WTC11 (cell line): ENCODE results near the gene ACTR6. TPM values are rescaled to one million over a fixed set of nuclear protein-coding genes. Genes with fewer than 3 reads are reported as not detected.

ENCODE experiments used
- ATAC-seq: fragments of 200-7000 bp; cut with Tn5 transposase; 2 replicates; pipeline ENCODE4 v1.10.0; 2021; ENCODE audit warnings: mild to moderate bottlenecking, moderate library complexity
- CTCF ChIA-PET: fragments of 300-600 bp; sonication (Branson Sonifier 250); formaldehyde crosslinking; loops from one replicate; lab custom pipeline; 2021; ENCODE audit warnings: antibody characterized with exemption; lab: Charles Lee
- POLR2A ChIA-PET: fragments of 350-600 bp; sonication (Branson Sonifier 250); formaldehyde crosslinking; loops from one replicate; lab custom pipeline; 2021; ENCODE audit warnings: antibody characterized with exemption; lab: Charles Lee
- DNase-seq: peaks from one replicate; pipeline ENCODE4 v3.0.0; 2021; ENCODE audit warnings: low spot score
- H3K27ac Mint-ChIP-seq: 2 replicates; pipeline ENCODE4 v1.8.0; 2021; ENCODE audit warnings: mixed read lengths
- H3K27me3 Mint-ChIP-seq: 2 replicates; pipeline ENCODE4 v1.8.0; 2021; ENCODE audit warnings: low read depth, mild to moderate bottlenecking, moderate library complexity, mixed read lengths
- H3K36me3 Mint-ChIP-seq: 2 replicates; pipeline ENCODE4 v1.8.0; 2021; ENCODE audit warnings: mixed read lengths
- H3K4me1 Mint-ChIP-seq: 2 replicates; pipeline ENCODE4 v1.8.0; 2022; ENCODE audit warnings: mixed read lengths
- H3K4me3 Mint-ChIP-seq: 2 replicates; pipeline ENCODE4 v1.8.0; 2021; ENCODE audit warnings: mild to moderate bottlenecking, moderate library complexity, mixed read lengths
- H3K9me3 Mint-ChIP-seq: 2 replicates; pipeline ENCODE4 v1.8.0; 2021; ENCODE audit warnings: mixed read lengths
- CBFB ChIP-seq: sonication (generic); formaldehyde crosslinking; IDR thresholded peaks from 2 replicates; pipeline ENCODE4 v1.8.1; 2022; ENCODE audit warnings: mild to moderate bottlenecking, low read depth, missing genetic modification reagents
- CREB1 ChIP-seq: sonication (generic); formaldehyde crosslinking; IDR thresholded peaks from 2 replicates; pipeline ENCODE4 v1.8.0; 2023; ENCODE audit warnings: mild to moderate bottlenecking, missing genetic modification reagents
- ELF4 ChIP-seq: sonication (generic); formaldehyde crosslinking; IDR thresholded peaks from 2 replicates; pipeline ENCODE4 v1.8.1; 2022; ENCODE audit warnings: low read depth, mild to moderate bottlenecking, moderate library complexity, missing genetic modification reagents
- GTF2I ChIP-seq: fragments of 250-450 bp; sonication (Bioruptor Pico); conservative IDR thresholded peaks from 2 replicates; pipeline ENCODE4 v1.4.0; 2021; ENCODE audit warnings: mild to moderate bottlenecking
- KAT7 ChIP-seq: sonication (generic); formaldehyde crosslinking; IDR thresholded peaks from 2 replicates; pipeline ENCODE4 v1.8.1; 2023; ENCODE audit warnings: missing genetic modification reagents, mild to moderate bottlenecking, borderline replicate concordance
- MXD4 ChIP-seq: fragments of 250-450 bp; sonication (Bioruptor Pico); IDR thresholded peaks from 2 replicates; pipeline ENCODE4 v1.8.0; 2021; ENCODE audit warnings: mild to moderate bottlenecking, moderate library complexity, borderline replicate concordance
- NR2C2 ChIP-seq: sonication (generic); formaldehyde crosslinking; IDR thresholded peaks from 2 replicates; pipeline ENCODE4 v1.8.0; 2022; ENCODE audit warnings: mild to moderate bottlenecking, missing genetic modification reagents
- PRRX2 ChIP-seq: fragments of 250-450 bp; sonication (Bioruptor Pico); IDR thresholded peaks from 2 replicates; pipeline ENCODE4 v1.8.0; 2021; ENCODE audit warnings: mild to moderate bottlenecking
- RORB ChIP-seq: fragments of 250-450 bp; sonication (Bioruptor Pico); IDR thresholded peaks from 2 replicates; pipeline ENCODE4 v1.9.0; 2021; ENCODE audit warnings: mild to moderate bottlenecking
- SMAD4 ChIP-seq: sonication (generic); formaldehyde crosslinking; IDR thresholded peaks from 2 replicates; pipeline ENCODE4 v1.8.0; 2022; ENCODE audit warnings: mild to moderate bottlenecking, missing genetic modification reagents
- ZBTB21 ChIP-seq: sonication (generic); formaldehyde crosslinking; IDR thresholded peaks from 2 replicates; pipeline ENCODE4 v1.8.1; 2023; ENCODE audit warnings: mild to moderate bottlenecking, missing genetic modification reagents, borderline replicate concordance
- ZNF317 ChIP-seq: sonication (generic); formaldehyde crosslinking; IDR thresholded peaks from 2 replicates; pipeline ENCODE4 v1.8.1; 2023; ENCODE audit warnings: low read depth, mild to moderate bottlenecking, moderate library complexity, missing genetic modification reagents, borderline replicate concordance
- ZNF423 ChIP-seq: fragments of 250-450 bp; sonication (Bioruptor Pico); IDR thresholded peaks from 2 replicates; pipeline ENCODE4 v2.1.2; 2022; ENCODE audit warnings: mild to moderate bottlenecking, moderate library complexity
- total RNA-seq: library from RNA; stranded (reverse); gene quantifications from 3 replicates; pipeline ENCODE4 v1.2.3, GENCODE V29; 2021
- TF ChIP-seq, protein P1 (sequence below): fragments of 250-450 bp; sonication (Bioruptor Pico); IDR thresholded peaks from 2 replicates; pipeline ENCODE4 v1.9.0; 2021; ENCODE audit warnings: moderate library complexity, mild to moderate bottlenecking, inconsistent platforms, borderline replicate concordance
- TF ChIP-seq, protein P2 (sequence below): fragments of 250-450 bp; sonication (Bioruptor Pico); IDR thresholded peaks from 2 replicates; pipeline ENCODE4 v1.8.0; 2021; ENCODE audit warnings: mild to moderate bottlenecking
- TF ChIP-seq, protein P3 (sequence below): sonication (generic); formaldehyde crosslinking; IDR thresholded peaks from 2 replicates; pipeline ENCODE4 v1.8.0; 2022; ENCODE audit warnings: missing genetic modification reagents
- TF ChIP-seq, protein P4 (sequence below): sonication (generic); formaldehyde crosslinking; IDR thresholded peaks from 2 replicates; pipeline ENCODE4 v1.8.1; 2023; ENCODE audit warnings: mild to moderate bottlenecking, missing genetic modification reagents
- TF ChIP-seq, protein P5 (sequence below): sonication (generic); formaldehyde crosslinking; IDR thresholded peaks from 2 replicates; pipeline ENCODE4 v1.8.0; 2022; ENCODE audit warnings: mild to moderate bottlenecking, missing genetic modification reagents

ACTR6 gene
- total RNA-seq, 1 experiment from 2014 or later, result 37.6 TPM

DNA sequence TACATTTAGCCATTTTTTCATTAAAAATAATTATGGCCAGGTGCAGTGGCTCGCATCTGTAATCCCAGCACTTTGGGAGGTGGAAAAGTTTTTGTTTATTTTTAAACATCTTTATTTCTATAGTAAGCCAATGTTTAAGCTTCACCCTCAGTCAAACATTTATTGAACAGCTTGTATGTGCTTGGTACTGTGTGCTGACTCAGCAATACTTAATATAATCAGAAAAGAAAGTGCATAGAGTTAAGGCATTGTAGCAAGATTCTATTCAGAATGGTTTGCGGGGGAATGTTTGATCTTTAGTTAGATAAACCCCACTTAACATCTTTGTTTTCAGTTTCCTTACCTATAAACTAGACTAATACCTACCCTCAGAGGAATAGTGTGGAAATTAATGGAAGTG, 11.1 kb downstream of the ACTR6 start:
- TF ChIP-seq, protein P1, sequence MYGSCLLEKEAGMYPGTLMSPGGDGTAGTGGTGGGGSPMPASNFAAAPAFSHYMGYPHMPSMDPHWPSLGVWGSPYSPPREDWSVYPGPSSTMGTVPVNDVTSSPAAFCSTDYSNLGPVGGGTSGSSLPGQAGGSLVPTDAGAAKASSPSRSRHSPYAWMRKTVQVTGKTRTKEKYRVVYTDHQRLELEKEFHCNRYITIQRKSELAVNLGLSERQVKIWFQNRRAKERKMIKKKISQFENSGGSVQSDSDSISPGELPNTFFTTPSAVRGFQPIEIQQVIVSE (CRISPR knock-in tag), result no peak
- no peak for TF ChIP-seq SMAD4
- TF ChIP-seq, all 79 proteins: peak for 0
- POLR2A ChIA-PET, result no interaction called here
- CTCF ChIA-PET, result no interaction called here
- Mint-ChIP-seq H3K27ac (no peak overlapping the region), H3K4me3 (no peak overlapping the region), H3K4me1 (no peaks in the 10 kb centered on the region), H3K27me3 (no peaks in the 10 kb centered on the region), H3K36me3 (peaks cover 52% of the 10 kb centered on the region), H3K9me3 (no peaks in the 10 kb centered on the region)
- DNase-seq (no peak), ATAC-seq (no peak)

DNA sequence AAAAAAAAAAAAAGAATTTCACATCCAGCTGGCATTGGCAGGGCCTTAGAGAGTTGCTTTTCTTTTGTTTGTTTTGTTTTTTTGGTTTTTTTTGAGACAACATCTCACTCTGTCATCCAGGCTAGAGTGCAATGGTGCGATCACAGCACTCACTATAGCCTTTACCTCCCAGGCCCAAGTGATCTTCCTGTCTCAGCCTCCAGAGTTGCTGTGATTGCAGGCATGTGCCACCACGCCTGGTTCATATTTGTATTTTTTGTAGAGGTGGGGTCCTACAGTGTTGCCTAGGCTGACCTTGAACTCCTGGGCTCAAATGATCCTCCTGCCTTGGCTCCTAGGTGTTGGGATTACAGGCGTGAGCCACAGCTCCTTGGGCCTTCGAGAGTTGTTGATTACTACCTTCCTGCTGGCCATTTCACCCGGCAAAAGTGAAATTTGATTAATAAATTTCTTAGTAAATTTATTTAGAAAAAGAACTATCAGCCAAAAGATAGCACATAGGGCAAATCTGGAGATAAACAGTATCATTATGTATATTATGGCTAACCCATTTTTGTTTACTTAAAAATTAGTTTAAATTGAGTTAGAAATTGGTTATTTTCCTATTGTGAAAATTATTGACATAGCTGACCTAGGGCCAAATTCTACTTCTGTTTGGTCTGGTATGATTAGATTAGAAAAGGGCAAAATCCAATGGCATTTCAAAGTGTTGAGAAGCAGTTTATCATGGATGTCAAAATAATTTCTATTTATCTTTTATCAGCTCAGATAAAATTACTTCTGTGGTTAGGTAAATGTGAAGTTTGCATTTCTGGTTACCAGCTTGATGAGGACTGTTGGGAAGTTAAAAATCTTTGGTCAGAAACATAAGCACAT, 12.6 kb downstream of the ACTR6 start:
- H3K4me1 Mint-ChIP-seq, result no peaks in the 10 kb centered on the region
- TF ChIP-seq ZNF317 (no peak), RORB (CRISPR knock-in tag) (no peak), MXD4 (CRISPR knock-in tag) (no peak), CBFB (CRISPR knock-in tag) (no peak), GTF2I (CRISPR knock-in tag) (no peak), NR2C2 (CRISPR knock-in tag) (no peak), CREB1 (CRISPR knock-in tag) (no peak), PRRX2 (CRISPR knock-in tag) (no peak), KAT7 (CRISPR knock-in tag) (no peak)
- TF ChIP-seq, protein P2, sequence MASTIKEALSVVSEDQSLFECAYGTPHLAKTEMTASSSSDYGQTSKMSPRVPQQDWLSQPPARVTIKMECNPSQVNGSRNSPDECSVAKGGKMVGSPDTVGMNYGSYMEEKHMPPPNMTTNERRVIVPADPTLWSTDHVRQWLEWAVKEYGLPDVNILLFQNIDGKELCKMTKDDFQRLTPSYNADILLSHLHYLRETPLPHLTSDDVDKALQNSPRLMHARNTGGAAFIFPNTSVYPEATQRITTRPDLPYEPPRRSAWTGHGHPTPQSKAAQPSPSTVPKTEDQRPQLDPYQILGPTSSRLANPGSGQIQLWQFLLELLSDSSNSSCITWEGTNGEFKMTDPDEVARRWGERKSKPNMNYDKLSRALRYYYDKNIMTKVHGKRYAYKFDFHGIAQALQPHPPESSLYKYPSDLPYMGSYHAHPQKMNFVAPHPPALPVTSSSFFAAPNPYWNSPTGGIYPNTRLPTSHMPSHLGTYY (CRISPR knock-in tag), result no peak
- TF ChIP-seq, protein P3, sequence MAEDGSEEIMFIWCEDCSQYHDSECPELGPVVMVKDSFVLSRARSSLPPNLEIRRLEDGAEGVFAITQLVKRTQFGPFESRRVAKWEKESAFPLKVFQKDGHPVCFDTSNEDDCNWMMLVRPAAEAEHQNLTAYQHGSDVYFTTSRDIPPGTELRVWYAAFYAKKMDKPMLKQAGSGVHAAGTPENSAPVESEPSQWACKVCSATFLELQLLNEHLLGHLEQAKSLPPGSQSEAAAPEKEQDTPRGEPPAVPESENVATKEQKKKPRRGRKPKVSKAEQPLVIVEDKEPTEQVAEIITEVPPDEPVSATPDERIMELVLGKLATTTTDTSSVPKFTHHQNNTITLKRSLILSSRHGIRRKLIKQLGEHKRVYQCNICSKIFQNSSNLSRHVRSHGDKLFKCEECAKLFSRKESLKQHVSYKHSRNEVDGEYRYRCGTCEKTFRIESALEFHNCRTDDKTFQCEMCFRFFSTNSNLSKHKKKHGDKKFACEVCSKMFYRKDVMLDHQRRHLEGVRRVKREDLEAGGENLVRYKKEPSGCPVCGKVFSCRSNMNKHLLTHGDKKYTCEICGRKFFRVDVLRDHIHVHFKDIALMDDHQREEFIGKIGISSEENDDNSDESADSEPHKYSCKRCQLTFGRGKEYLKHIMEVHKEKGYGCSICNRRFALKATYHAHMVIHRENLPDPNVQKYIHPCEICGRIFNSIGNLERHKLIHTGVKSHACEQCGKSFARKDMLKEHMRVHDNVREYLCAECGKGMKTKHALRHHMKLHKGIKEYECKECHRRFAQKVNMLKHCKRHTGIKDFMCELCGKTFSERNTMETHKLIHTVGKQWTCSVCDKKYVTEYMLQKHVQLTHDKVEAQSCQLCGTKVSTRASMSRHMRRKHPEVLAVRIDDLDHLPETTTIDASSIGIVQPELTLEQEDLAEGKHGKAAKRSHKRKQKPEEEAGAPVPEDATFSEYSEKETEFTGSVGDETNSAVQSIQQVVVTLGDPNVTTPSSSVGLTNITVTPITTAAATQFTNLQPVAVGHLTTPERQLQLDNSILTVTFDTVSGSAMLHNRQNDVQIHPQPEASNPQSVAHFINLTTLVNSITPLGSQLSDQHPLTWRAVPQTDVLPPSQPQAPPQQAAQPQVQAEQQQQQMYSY, result no peak
- H3K27ac Mint-ChIP-seq, result no peak overlapping the region
- H3K36me3 Mint-ChIP-seq, result peaks cover 39% of the 10 kb centered on the region
- no peak overlapping the region for H3K4me3 Mint-ChIP-seq
- H3K9me3 Mint-ChIP-seq, result no peaks in the 10 kb centered on the region
- no peak for DNase-seq
- H3K27me3 Mint-ChIP-seq, result no peaks in the 10 kb centered on the region
- POLR2A ChIA-PET, result no interaction called here
- CTCF ChIA-PET, result no interaction called here
- ATAC-seq, result no peak

DNA sequence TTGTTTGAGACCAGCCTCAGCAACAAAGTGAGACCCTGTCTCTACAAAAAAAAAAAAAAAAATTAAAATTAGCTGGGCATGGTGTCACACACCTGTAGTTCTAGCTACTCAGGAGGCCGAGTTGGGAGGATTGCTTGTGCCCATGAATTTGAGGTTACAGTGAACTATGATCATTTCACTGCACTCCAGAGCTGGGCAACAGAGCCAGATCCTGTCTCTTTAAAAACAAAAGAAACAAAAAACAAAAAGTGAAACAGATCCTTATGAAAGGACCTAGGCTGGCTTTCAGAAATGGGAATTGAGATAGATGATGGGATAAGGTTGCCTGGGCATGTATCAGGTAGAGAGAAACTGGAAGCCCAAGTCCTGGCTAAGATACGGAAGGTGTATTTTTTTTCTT, 13.9 kb downstream of the ACTR6 start:
- POLR2A ChIA-PET, result no interaction called here
- peaks cover 30% of the 10 kb centered on the region for H3K36me3 Mint-ChIP-seq
- peak overlapping the region; percentile 75 for H3K27ac Mint-ChIP-seq
- H3K4me3 Mint-ChIP-seq, result no peak overlapping the region
- CTCF ChIA-PET, result no interaction called here
- no peaks in the 10 kb centered on the region for H3K9me3 Mint-ChIP-seq
- no peak for TF ChIP-seq ELF4
- TF ChIP-seq ZBTB21 (CRISPR knock-in tag), result no peak
- TF ChIP-seq, protein P4, sequence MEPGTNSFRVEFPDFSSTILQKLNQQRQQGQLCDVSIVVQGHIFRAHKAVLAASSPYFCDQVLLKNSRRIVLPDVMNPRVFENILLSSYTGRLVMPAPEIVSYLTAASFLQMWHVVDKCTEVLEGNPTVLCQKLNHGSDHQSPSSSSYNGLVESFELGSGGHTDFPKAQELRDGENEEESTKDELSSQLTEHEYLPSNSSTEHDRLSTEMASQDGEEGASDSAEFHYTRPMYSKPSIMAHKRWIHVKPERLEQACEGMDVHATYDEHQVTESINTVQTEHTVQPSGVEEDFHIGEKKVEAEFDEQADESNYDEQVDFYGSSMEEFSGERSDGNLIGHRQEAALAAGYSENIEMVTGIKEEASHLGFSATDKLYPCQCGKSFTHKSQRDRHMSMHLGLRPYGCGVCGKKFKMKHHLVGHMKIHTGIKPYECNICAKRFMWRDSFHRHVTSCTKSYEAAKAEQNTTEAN (CRISPR knock-in tag), result no peak
- TF ChIP-seq ZNF423 (CRISPR knock-in tag), result no peak
- TF ChIP-seq, protein P1 (CRISPR knock-in tag), result no peak
- TF ChIP-seq, protein P5, sequence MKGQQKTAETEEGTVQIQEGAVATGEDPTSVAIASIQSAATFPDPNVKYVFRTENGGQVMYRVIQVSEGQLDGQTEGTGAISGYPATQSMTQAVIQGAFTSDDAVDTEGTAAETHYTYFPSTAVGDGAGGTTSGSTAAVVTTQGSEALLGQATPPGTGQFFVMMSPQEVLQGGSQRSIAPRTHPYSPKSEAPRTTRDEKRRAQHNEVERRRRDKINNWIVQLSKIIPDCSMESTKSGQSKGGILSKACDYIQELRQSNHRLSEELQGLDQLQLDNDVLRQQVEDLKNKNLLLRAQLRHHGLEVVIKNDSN (CRISPR knock-in tag), result no peak
- H3K4me1 Mint-ChIP-seq, result no peaks in the 10 kb centered on the region
- ATAC-seq (no peak), DNase-seq (no peak)
- no peaks in the 10 kb centered on the region for H3K27me3 Mint-ChIP-seq
